ENCODE measurements around the gene FOXN3.

The FOXN3 gene, protein sequence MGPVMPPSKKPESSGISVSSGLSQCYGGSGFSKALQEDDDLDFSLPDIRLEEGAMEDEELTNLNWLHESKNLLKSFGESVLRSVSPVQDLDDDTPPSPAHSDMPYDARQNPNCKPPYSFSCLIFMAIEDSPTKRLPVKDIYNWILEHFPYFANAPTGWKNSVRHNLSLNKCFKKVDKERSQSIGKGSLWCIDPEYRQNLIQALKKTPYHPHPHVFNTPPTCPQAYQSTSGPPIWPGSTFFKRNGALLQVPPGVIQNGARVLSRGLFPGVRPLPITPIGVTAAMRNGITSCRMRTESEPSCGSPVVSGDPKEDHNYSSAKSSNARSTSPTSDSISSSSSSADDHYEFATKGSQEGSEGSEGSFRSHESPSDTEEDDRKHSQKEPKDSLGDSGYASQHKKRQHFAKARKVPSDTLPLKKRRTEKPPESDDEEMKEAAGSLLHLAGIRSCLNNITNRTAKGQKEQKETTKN

DNA sequence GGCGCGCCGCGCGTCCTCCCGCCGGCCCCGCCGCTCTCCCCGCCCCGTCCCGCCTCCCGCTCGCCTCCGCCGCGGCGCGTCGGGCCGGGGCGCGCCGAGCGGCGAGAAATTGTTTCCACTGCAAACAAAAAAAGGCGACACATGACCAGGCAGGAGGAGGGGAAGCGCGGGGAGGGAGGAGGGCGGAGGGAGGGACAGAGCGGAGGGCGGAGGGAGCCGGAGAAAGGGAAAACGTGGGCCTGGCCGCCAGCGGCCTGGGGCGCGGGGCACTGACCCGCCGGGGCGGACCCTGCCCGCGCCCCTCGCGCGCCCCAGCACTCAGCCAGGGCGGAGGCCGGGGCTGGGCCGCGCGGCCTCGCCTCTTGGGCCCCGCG lies at the start of gene FOXN3:
TSS of gene FOXN3 (minus strand) at position 143 of the 374 bp plus-strand sequence. CDS start 4,757 bp downstream, outside the sequence.
- peak; percentile 88 to 90 for DNase-seq

DNA sequence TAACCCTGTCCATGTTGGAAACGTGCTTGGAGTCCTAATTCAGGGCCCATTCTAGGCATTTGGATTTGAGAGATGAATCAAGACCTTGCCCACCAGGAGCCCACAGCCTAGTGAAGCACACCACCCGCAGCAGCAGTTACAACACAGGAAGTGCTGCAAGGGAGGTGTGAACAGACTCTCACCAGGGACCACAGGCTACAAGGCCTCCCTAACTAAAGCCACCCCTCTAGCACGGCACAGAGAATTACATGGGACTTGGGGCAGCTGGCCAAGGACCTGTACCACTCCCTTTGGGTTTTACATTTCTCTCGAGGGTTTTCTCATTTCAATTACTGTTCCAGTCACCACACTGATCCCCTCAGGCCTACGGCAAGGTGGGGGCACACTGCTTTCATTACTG lies 49.5 kb upstream of the FOXN3 start:
- peak; percentile 36 to 48 for DNase-seq

DNA sequence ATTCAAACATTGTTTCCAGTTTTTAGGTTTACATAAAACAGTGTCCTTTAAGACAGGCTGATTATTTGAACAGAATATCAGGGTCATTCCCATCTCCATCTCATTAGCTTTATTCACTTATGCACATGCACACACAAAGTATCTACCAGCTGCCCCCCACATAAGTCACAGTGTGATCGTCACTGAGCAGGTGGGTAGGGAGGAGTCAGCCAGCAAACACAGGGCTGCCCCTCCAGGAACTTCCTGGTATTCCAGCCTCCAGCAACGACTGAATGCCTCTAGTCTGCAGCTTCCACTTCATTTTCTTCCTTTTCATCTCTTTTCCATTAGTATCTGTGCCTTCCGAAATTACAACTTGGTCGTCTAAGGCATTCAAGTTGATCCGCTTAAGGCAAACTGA lies 48.8 kb upstream of the FOXN3 start:
- no peak for DNase-seq

DNA sequence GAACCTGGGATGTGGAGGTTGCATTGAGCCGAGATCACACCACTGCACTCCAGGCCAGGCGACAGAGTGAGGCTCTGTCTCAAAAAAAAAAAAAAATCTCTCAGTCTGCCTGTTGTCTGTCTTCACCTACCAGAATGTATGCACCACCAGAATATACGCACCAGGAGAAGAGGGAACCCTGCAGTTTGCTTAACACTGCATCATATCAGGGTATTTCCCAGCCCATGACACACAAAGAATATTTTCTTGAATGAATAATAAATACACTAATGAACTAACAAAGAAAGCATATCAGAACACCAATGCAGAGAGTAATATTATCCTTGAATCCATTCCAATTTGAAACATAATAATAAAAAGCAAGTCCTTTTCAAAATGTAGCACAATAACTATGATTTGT lies 44.2 kb upstream of the FOXN3 start:
- DNase-seq = no peak

DNA sequence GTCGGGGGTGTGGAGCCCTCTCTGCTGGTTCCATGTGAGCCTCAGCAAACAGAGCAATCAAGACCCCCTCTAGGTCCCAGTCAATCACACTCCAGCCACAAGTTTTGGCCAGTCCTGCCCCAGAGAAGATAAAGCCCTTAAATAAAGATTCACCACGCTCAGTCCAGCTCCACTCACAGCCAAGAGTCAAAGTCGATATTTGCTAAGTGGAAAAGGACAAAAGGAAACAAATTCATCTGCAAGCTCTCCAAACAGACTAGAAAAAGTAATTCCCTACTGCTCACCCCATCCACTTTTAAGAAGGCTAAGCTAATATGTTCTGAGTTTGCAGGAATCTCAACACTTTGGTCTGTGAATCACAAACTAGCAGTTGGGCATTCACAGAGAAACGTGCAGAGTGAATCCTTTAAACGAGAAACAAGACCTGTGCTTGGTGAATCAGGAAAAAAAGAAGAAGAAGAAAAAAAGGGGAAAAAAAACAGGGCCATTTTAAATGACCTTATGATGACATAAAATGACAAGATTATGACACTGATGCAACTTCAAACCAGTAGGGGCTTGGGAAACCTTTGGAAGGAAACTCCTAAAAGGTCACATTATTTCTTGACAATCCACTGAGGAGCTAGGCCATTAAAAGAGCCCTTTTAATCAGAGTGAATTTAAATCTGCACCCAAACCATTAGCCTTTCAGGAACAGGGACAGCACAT lies 41.8 kb upstream of the FOXN3 start:
- no peak for DNase-seq

DNA sequence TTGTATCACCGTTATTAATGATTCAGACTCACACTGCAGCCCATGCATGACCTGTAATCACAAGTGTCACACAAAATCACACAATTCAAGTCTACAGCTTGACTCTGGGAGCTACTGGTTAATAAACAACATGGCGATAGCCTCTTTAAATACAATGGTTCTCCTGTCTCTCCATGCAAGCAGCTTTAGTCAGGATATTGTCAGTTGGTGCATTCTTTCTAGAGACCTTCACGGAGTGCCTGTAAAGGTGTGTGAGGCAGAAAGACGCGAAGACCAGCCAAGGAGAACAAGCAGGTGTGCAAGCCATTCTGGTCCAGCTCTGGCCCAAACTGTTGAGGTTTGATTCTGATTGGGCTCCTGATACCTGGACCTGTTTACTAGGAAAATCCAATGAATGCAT lies 40.0 kb upstream of the FOXN3 start:
- no peak for DNase-seq

DNA sequence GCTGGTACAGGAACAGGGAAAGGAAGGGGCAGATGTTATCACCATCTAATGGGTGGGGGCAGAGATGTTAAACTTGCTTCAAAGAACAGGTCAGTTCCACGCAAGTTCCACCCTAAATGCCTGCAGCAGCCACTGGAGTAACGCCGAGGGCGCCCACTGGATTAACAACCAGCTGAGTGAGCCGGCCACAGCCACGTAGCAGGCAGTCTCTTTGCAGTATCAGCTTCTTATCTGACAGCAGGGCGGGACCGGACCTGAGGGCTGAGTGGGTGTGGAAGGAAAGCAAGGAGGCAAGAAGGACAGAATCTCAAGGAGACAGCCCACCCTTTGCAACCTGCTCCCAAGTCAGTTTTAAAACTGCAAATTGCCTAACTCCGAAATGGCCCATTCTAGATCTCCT lies 38.4 kb upstream of the FOXN3 start:
- DNase-seq = no peak

DNA sequence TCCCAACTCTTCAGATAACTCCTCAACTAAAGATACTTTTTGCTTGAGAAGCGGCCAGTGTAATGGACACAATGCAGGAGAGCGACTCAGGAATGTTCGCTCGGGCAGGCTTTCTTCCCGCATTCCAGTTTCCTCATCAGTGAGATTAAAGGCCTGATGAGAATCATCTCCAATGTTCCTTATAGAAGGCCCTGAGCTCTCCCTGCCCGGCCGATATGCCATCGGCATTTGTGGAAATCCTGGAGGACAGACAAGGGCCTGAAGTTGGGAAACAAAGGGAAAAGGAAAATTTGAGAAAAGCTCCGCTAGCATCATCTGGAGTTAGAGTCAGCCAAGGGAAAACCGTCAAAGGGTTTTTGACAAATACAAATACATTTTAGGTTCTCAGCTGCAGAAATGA lies 38.0 kb upstream of the FOXN3 start:
- no peak for DNase-seq

DNA sequence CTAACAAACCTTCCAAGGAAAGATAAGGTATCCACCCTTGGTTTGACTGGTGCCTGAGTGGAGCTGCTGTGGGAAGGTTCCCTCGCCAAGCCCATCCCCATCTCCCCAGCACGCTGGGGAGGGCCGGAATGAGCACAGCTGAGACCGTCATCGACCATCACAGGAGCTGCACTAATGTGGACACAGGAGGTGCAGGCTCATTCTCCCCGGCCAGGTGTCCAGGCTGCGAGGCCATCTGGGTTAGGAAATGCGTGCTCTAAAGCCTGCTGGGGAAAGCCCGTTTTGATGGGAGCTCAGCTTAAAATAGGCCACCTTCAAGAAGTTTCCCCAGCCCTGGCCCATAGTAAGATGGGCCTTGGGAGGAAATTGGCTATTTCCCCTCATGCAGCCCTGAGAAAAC lies 35.2 kb upstream of the FOXN3 start:
- no peak for DNase-seq

DNA sequence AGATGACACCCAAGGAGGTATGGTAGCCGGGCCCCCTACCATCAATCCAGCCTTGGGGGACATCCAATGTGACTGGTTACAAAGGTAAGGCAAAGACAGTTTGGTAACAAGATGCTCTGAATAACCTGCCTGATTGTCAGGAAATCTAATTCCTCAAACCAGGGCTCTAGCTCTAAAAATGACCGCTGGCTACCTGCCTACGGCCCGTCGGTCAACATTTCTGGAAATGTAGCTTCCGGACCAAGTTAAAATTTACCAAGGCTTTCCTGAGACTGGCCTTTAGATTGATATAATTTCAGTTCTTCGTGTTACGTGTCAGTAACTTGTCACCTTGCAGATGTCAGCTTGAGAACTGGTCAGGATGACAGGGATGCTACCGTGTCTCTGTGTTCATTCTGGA lies 34.2 kb upstream of the FOXN3 start:
- DNase-seq = no peak

DNA sequence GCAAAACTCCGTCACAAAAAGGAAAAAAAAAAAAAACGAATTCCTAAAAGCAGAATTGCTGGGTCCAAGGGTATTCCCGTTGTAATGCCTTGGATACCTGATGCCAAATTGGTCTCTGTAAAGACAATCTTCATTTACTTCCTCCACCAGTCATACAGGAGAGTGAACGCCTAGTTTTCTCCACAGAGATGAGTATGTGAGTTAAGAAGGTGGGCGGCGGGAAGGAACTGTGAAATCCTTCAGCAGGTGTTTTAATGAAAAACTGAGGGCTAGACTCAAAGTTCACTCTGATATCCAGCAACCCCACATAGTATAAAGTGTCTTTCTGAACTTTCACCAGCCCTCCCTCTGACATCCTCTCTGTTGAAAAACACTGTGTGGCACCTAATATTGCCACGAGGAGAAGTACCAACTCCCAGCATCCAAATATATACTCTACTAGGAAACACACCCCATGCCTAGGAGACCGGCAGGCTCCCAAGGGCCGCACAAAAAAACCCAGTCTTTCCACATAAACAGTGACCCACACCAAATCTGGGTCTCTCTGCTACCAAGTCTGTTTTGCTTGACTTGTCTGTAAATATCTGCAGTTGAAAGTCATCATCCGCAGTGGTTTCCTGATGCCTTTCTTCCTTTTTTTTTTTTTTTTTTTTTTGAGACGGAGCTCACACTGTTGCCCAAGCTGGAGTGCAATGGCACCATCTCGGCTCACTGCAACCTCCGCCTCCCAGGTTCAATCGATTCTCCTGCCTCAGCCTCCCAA lies 30.3 kb upstream of the FOXN3 start:
- no peak for DNase-seq

DNA sequence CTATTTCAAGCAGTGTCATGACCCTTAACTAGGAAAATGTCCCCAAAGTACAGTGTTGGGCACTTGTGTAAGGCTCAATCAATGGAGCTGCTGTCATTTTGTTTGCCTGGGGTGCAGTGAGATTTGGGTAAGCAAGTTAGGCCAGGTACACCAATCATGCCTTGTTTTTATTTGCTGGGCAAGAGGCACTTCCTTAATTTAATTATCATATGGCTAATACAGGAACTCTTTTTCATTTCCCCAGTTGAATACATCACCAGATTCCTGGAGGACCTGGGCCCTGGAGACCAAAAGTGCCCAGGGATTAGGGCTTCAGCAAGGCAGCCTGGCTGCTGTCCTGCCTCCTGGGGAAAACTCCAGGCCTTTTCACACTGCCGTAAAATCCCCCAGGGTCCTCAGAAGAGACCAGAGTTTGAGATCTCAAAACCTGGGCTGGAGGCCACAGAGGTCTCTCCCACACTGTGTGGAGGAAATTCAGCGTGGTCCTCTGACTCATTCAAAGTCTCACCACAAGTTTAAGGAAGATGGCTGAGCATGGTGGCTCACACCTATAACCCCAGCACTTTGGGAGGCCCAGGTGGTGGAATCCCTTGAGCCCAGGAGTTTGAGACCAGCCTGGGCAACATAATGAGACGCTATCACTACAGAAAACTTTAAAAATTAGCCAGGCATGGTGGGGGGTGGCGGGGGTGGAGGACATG lies 28.4 kb upstream of the FOXN3 start:
- DNase-seq = peak; percentile 63 to 64

DNA sequence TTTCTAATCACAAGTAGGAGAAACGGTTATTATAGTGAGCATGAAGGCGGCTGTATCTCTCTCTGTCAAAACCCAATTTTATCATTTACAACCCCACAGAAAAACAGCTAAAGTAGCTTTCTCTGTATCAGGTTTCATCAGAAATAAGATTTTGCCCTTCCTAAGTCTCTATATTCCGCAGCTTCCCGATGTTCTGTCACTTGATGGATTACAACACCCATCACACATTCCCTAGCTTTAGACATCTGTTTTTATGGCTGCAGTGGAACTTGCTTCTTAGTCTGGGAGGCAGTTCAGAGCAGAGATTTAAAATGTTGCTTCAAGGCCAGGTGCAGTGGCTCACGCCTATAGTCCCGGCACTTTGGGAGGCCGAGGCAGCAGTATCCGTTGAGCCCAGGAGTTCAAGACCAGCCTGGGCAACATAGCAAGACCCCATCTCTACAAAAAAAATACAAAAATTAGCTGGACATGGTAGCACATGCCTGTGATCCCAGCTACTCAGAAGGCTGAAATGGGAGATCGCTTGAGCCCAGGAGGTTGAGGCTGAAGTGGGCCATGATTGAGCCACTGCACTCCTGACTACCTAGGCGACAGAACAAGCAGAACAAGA lies 27.6 kb upstream of the FOXN3 start:
- DNase-seq = no peak

DNA sequence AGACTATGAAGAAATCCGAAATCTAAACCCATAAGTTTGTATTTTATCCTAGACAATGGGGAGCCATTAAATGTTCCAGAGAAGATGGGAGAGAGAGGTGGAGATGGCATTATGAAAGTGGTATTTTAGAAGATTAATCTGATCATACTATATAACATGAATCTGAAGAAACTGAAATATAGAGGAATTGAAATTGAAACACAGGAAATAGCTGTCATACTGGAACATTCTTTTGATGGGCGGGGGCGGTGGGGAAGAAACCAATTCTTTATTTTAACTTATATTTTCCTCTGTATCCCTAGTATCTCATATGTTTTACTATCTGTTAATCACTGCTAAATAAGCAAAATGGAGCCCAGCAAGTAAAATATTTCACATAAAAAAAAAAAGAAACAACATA lies 27.0 kb upstream of the FOXN3 start:
- DNase-seq = no peak

DNA sequence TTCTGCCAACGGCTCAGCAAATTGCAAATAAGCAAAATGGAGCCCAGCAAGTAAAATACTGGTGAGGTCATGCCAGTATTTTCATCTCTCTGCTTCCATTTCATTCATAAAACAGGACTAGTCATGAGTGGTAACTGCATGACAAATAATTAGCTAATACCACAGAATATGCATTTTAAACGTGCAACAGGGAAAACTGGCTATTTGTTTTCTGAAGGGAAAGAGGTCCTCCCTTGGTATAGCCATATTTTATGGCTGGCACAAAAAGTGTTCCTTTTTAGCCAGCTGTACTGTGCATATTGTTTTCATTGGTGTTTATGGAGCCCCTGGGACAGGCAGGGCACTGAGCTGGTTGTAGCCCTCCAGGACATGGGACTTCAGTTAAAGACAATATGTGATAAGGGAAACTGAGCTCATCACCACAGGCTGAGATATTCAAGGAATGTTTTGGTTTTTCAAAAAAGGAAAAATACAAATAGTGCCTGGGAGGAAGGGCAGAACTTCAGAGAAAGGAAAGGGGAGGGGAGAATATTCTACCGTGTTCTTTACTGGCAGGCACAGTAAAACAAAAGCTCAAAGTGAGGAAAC lies 26.1 kb upstream of the FOXN3 start:
- no peak for DNase-seq

DNA sequence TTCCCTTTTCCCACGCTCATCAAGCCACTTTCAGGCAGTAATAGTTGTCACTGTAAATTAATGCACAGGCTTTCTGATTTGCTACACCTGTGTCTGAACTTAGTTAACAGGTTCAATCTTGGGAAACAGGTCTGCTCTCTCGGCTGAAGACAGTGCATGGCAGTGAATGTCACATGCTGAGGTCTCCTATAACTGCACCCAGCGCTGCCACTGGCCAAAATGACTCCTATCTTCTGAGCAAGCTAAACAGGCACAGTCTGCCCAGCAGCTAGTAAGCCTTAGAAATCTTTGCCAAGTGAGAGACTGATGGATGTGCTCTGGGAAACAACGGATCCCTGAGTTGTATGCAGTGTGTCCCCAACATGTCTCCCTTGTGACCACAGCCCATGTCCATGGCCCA lies 25.2 kb upstream of the FOXN3 start:
- no peak for DNase-seq

DNA sequence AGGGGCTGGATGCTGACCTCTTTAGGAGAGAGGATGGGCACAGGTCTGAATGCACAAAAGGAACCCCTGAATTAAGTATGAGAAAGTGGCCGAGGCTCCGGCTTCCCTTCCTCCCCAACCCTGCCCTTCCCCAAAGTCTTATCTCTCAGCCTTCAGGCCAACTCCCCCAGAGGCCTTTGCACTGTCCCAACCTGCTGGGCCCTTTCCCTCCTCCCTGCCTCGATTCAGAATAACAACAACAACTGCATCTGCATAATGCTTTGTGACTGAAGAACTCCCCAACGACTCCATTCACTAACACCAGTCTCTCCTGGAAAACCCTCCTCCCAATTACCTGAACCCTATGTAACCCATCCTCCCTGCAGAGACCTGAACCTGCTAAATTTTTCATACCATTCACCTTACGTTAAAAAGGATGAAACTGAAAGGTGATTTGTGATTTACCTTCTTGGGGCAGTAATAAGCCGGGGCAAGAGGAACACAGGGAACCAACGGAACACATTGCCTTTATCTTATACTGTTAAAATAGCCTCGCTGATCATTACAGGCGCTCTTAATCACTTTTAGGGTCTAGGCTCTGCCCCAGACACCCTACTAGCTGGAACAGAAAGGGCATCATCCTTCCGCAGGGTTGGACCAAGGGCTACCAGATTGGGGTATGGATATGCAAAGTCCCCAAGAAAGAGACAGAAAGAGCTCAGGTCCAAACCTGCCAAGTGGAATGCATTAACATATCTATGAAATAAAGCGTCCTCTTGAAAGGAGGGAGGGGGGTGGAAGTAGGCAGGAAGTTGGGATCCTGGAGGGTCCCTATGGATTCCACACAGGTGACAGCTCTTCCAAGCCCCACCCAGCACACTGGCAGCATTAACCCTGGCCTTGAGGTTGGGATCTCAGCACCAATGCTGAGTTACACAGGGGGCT lies 24.2 kb upstream of the FOXN3 start:
- DNase-seq = no peak

DNA sequence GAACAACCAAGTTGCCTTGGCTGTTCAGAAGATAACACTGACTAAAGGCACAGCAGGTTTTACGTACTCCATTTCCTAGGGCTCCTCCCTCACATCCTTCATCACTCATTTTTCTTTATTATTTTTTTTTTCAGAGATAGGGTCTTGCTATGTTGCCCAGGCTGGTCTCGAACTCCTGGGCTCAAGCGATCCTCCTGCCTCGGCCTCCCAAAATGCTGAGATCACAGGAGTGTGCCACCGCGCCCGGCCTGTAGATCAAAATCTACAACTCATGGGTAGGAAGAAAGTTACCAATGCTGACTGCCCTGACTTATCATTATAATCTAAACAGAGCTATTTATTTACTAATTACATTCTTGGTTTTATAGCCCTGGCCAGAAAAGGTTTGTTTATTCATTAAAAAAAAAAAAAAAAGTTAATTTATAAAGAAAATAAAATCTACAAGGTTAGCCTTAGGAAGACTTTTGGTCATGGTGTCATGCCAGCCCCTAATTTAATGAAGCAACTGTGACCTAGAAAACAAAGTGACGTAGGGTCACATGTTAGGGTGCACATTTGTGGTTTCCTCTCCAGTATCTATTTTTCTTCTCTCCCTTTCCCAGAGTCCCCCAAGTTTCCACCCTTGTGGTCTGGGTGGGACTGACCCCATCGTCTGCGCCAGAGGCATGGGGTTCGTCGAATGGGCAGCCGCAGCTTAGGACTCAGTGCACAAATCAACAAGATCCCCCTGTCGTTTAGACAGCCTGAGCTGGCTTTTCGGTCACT lies 19.0 kb upstream of the FOXN3 start:
- no peak for DNase-seq

DNA sequence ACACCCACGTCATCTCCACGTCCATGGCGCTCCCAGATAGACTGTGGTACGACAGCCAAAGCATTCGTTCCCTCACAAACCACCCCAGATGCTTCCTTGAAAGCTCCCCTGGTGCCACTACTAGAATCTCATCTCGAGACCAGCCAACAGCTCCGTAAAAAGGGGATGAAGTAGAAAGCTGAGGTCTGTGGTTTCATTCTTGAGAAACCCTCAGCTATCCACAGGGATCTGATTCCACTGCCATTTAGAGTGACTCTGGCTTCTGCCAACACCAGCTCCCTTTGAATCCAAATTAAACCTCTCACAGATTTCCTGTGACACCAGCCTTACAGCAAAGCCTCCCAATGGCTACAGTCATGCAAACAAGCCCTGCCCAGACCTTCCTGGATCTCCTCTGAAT lies 18.5 kb upstream of the FOXN3 start:
- DNase-seq = no peak

DNA sequence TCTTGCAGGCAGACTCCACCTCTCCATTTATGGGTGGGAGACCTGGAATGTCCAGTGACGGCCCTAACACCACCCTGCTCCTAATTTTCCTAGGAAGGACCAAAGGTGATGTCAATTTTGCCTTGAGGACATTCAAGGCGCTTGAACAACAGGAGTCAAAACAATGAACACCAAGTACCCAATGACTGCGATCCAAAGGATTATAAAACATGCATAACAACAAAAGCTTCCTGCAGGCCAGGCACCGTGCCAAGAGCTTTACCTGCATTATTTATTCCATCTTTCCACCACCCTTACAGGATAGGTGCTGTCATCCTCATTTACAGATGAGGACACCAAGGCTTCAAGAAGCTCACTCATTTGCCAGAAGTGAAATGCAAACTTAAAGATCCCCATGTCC lies 15.2 kb upstream of the FOXN3 start:
- no peak for DNase-seq

Measured in activated T-cell treated with anti-CD3 and anti-CD28 coated beads, Interleukin-2, amount 50 U/mL, for 48 hours (primary cell).